H1 (cell line): ENCODE measurements around the gene PPP1R15B. TPM values are rescaled to one million over a fixed set of nuclear protein-coding genes. Genes with fewer than 3 reads are reported as not detected.

ENCODE experiments used
- CTCF ChIA-PET: fragments of 300-600 bp; sonication (Branson Sonifier 250); formaldehyde crosslinking; loops from one replicate; lab custom pipeline; 2021; ENCODE audit not compliant: partially characterized antibody; lab: Charles Lee
- POLR2A ChIA-PET: fragments of 300-600 bp; sonication (Branson Sonifier 250); formaldehyde crosslinking; loops from one replicate; lab custom pipeline; 2021; ENCODE audit warnings: inconsistent platforms; ENCODE audit not compliant: partially characterized antibody; lab: Charles Lee
- DNase-seq, 2 experiments: peaks; one replicate each; pipeline versions ENCODE4 v3.0.0 to v3.0.0-alpha.2; 2010 to 2022; ENCODE audit warnings: low spot score in 2 of 2, low read depth in 1 of 2, mixed read lengths in 1 of 2
- FAIRE-seq: peaks from 2 replicates; lab custom pipeline; 2011; peaks lifted over from hg19 to GRCh38; lab: Jason Lieb, UNC
- H2AFZ ChIP-seq: 2 replicates; pipeline ENCODE4 v1.8.1; 2012; ENCODE audit warnings: low read length, inconsistent platforms
- H2AK5ac ChIP-seq: 2 replicates; pipeline ENCODE4 v1.6.1; 2013; ENCODE audit warnings: low read depth, low read length
- H2BK120ac ChIP-seq: replicated peaks from 2 replicates; pipeline ENCODE3; 2013; ENCODE audit warnings: low read depth, low read length, inconsistent platforms
- H2BK12ac ChIP-seq: 2 replicates; pipeline ENCODE4 v1.6.1; 2013; ENCODE audit warnings: low read depth, low read length
- H2BK15ac ChIP-seq: 2 replicates; pipeline ENCODE4 v1.6.1; 2013; ENCODE audit warnings: low read length
- H2BK20ac ChIP-seq: 2 replicates; pipeline ENCODE4 v1.6.1; 2013; ENCODE audit warnings: low read length
- H2BK5ac ChIP-seq: 2 replicates; pipeline ENCODE4 v1.6.1; 2013; ENCODE audit warnings: low read depth, low read length
- H3K14ac ChIP-seq: 2 replicates; pipeline ENCODE4 v1.6.1; 2013; ENCODE audit warnings: inconsistent platforms; ENCODE audit not compliant: insufficient read length
- H3K18ac ChIP-seq: 2 replicates; pipeline ENCODE4 v1.6.1; 2013; ENCODE audit warnings: low read length; ENCODE audit errors: extremely low read depth
- H3K23ac ChIP-seq: 2 replicates; pipeline ENCODE4 v1.6.1; 2013; ENCODE audit warnings: inconsistent platforms; ENCODE audit not compliant: insufficient read length
- H3K23me2 ChIP-seq: 2 replicates; pipeline ENCODE4 v1.6.1; 2013; ENCODE audit warnings: low read depth, low read length
- H3K27ac ChIP-seq: 2 replicates; pipeline ENCODE4 v1.6.1; 2011; ENCODE audit warnings: low read depth, low read length, inconsistent platforms
- H3K27me3 ChIP-seq, 4 experiments: replicated peaks in 1 of 4; 1 replicate in 1 of 4; 2 replicates in 3 of 4; pipeline versions ENCODE4 v1.6.1 to v1.8.1; 2011 to 2013; ENCODE audit warnings: low read length in 3 of 4, mild to moderate bottlenecking in 3 of 4, inconsistent platforms in 2 of 4, mixed read lengths in 2 of 4, moderate library complexity in 1 of 4; ENCODE audit not compliant: control insufficient read depth in 3 of 4, insufficient read depth in 3 of 4; ENCODE audit errors: extremely low read depth in 1 of 4
- H3K36me3 ChIP-seq, 4 experiments: 2 replicates each; pipeline versions ENCODE4 v1.6.1 to v1.8.1; 2011 to 2013; ENCODE audit warnings: mild to moderate bottlenecking in 4 of 4, low read length in 3 of 4, moderate library complexity in 2 of 4, control low read depth in 1 of 4, inconsistent platforms in 1 of 4; ENCODE audit not compliant: insufficient read depth in 4 of 4, control insufficient read depth in 2 of 4
- H3K4ac ChIP-seq: replicated peaks from 2 replicates; pipeline ENCODE3; 2013; ENCODE audit warnings: low read length, low read depth, mixed read lengths, inconsistent platforms; ENCODE audit not compliant: insufficient read length
- H3K4me1 ChIP-seq, 4 experiments: replicated peaks in 1 of 4; 1 replicate in 1 of 4; 2 replicates in 3 of 4; pipeline versions ENCODE4 v1.6.1 to v1.8.1; 2011 to 2013; ENCODE audit warnings: low read length in 3 of 4, inconsistent platforms in 2 of 4, mixed read lengths in 1 of 4; ENCODE audit not compliant: insufficient read depth in 4 of 4, control insufficient read depth in 3 of 4
- H3K4me2 ChIP-seq, 2 experiments: 2 replicates each; pipeline versions ENCODE4 v1.6.1 to v1.8.1; 2011 to 2013; ENCODE audit warnings: low read depth in 2 of 2, low read length in 2 of 2, control low read depth in 1 of 2, inconsistent platforms in 1 of 2, mild to moderate bottlenecking in 1 of 2; ENCODE audit not compliant: insufficient read depth in 1 of 2
- H3K4me3 ChIP-seq, 4 experiments: fragments of 200-600, 300-600 bp in 1 of 4; sonication (generic), shearing (Covaris generic), sonication (Bioruptor Twin) in 1 of 4; 2 replicates each; pipeline versions ENCODE4 v1.5.1 to v1.8.1; 2011 to 2016; ENCODE audit warnings: low read length in 4 of 4, low read depth in 3 of 4, control low read depth in 2 of 4, inconsistent platforms in 2 of 4, mild to moderate bottlenecking in 2 of 4, mixed read lengths in 1 of 4, moderate library complexity in 1 of 4; ENCODE audit not compliant: insufficient read depth in 2 of 4; ENCODE audit errors: extremely low read depth in 1 of 4
- H3K56ac ChIP-seq: replicated peaks from 2 replicates; pipeline ENCODE3; 2013; ENCODE audit warnings: low read depth, mild to moderate bottlenecking, mixed read lengths, low read length, inconsistent platforms; ENCODE audit not compliant: insufficient read length
- H3K79me1 ChIP-seq: 2 replicates; pipeline ENCODE4 v1.6.1; 2013; ENCODE audit warnings: low read depth, low read length, control low read depth
- H3K79me2 ChIP-seq, 2 experiments: 2 replicates each; pipeline versions ENCODE4 v1.6.1 to v1.8.1; 2012 to 2013; ENCODE audit warnings: low read length in 2 of 2, mild to moderate bottlenecking in 2 of 2, inconsistent platforms in 1 of 2; ENCODE audit not compliant: insufficient read depth in 2 of 2, control insufficient read depth in 1 of 2
- H3K9ac ChIP-seq, 4 experiments: replicated peaks in 1 of 4; 1 replicate in 1 of 4; 2 replicates in 3 of 4; pipeline versions ENCODE4 v1.6.1 to v1.8.1; 2011 to 2013; ENCODE audit warnings: low read depth in 3 of 4, low read length in 3 of 4, control low read depth in 2 of 4, mild to moderate bottlenecking in 2 of 4, moderate library complexity in 2 of 4, inconsistent platforms in 1 of 4; ENCODE audit errors: extremely low read depth in 1 of 4
- H3K9me3 ChIP-seq, 2 experiments: 2 replicates each; pipeline versions ENCODE4 v1.6.1 to v1.8.1; 2012 to 2013; ENCODE audit warnings: mild to moderate bottlenecking in 2 of 2, moderate library complexity in 2 of 2, control low read depth in 1 of 2, inconsistent platforms in 1 of 2, low read depth in 1 of 2, low read length in 1 of 2, mixed read lengths in 1 of 2; ENCODE audit not compliant: insufficient read depth in 2 of 2
- H4K20me1 ChIP-seq, 2 experiments: replicated peaks in 1 of 2; 2 replicates each; pipeline versions ENCODE3 to v1.8.1; 2011 to 2013; ENCODE audit warnings: inconsistent platforms in 2 of 2, low read length in 2 of 2, mild to moderate bottlenecking in 1 of 2; ENCODE audit not compliant: insufficient read depth in 2 of 2, control insufficient read depth in 1 of 2
- H4K5ac ChIP-seq: 2 replicates; pipeline ENCODE4 v1.6.1; 2013; ENCODE audit warnings: low read length, low read depth, mixed read lengths, inconsistent platforms; ENCODE audit not compliant: insufficient read length
- H4K8ac ChIP-seq: 2 replicates; pipeline ENCODE4 v1.8.0; 2013; ENCODE audit warnings: mild to moderate bottlenecking, moderate library complexity, low read length, inconsistent platforms; ENCODE audit not compliant: insufficient read depth; ENCODE audit errors: extremely low read depth
- H4K91ac ChIP-seq: replicated peaks from 2 replicates; pipeline ENCODE3; 2013; ENCODE audit warnings: low read length, mixed read lengths, inconsistent platforms; ENCODE audit not compliant: insufficient read length
- BCL11A ChIP-seq, 2 experiments: IDR thresholded peaks; one replicate each; pipeline ENCODE4 v1.6.1; 2011; ENCODE audit warnings: low read depth in 2 of 2, low read length in 2 of 2, mild to moderate bottlenecking in 2 of 2
- CTCF ChIP-seq, 3 experiments: IDR thresholded peaks; 1 replicate in 2 of 3; 2 replicates in 1 of 3; pipeline versions ENCODE4 v1.5.1 to v1.6.1; 2011; ENCODE audit warnings: low read length in 3 of 3, mild to moderate bottlenecking in 3 of 3, inconsistent platforms in 2 of 3, low read depth in 1 of 3, moderate library complexity in 1 of 3; ENCODE audit not compliant: insufficient read depth in 1 of 3; ENCODE audit errors: control extremely low read depth in 1 of 3
- MAFK ChIP-seq: IDR thresholded peaks from 2 replicates; pipeline ENCODE4 v1.6.1; 2012; ENCODE audit warnings: low read depth, mild to moderate bottlenecking, improper control_type of control experiment, low read length
- NRF1 ChIP-seq: IDR thresholded peaks from 2 replicates; pipeline ENCODE4 v1.6.1; 2011; ENCODE audit warnings: mild to moderate bottlenecking, low read depth, low read length, improper control_type of control experiment
- WGBS, 2 experiments: shearing (Covaris generic) in 1 of 2; methylation state at CpG; one replicate each; pipeline versions ENCODE4 v1.1.6 to v1.1.7; 2013 to 2015; ENCODE audit warnings: low lambda C conversion rate in 2 of 2, mixed read lengths in 2 of 2, inconsistent platforms in 1 of 2, low coverage in 1 of 2, missing lambda C conversion rate in 1 of 2; ENCODE audit not compliant: insufficient replicate concordance in 2 of 2, insufficient coverage in 1 of 2, insufficient read length in 1 of 2; ENCODE audit errors: extremely low coverage in 1 of 2, missing lambda C conversion rate in 1 of 2; 5-methylcytosine and 5-hydroxymethylcytosine counted together
- polyA plus RNA-seq, 7 experiments: library from polyadenylated mRNA; depleted of rRNA in 3 of 7; stranded (reverse) in 5 of 7; unstranded in 2 of 7; fragments of >200 nt in 5 of 7; fragments of 200-250 nt in 2 of 7; gene quantifications; 1 replicate in 5 of 7; 2 replicates in 1 of 7; 4 replicates in 1 of 7; pipeline versions ENCODE4 v1.2.1 to v1.2.3, GENCODE V29; 2011 to 2013; ENCODE audit warnings: missing spikeins in 2 of 7, mixed read lengths in 2 of 7
- total RNA-seq: library from RNA; stranded (reverse); fragmentation: NEBNext Ultra II Directional; extraction: Animal tissue kit (Norgen Biotek cat#: 25700); gene quantifications from 2 replicates; pipeline ENCODE4 v1.2.1, GENCODE V29; 2021

The PPP1R15B gene
- total and polyA plus RNA-seq, 2 of the 8 experiments (the other 6 are each of a cell fraction or from before 2014, with no cell fraction given): 14.4 to 72.2 TPM

- Histone ChIP-seq H2BK5ac (peak overlapping the region; percentile 97), H4K20me1 (peaks cover 26 to 41% of the 10 kb centered on the region in 2 experiments), H2BK12ac (no peak overlapping the region), H3K4me3 (peak overlapping the region; percentile 63 to 97 (median 95)), H3K9me3 (no peaks in the 10 kb centered on the region), H2AFZ (no peak overlapping the region), H3K36me3 (peaks cover 5 to 28% (median 9%) of the 10 kb centered on the region in 4 experiments; a peak in 7 of 8 replicates), H3K79me1 (peaks cover 2% of the 10 kb centered on the region; the same call in 1 of the 2 replicates), H3K27ac (no peak overlapping the region), H2BK120ac (no peak overlapping the region), H3K23ac (no peak overlapping the region), H3K56ac (no peak overlapping the region), H3K23me2 (peaks cover 19% of the 10 kb centered on the region), H3K4me1 (peaks cover 0 to 2% (median 0%) of the 10 kb centered on the region in 4 experiments; a peak in 3 of 7 replicates), H3K79me2 (peaks cover 44 to 65% of the 10 kb centered on the region in 2 experiments), H4K91ac (no peak overlapping the region), H3K4me2 (peak overlapping the region; percentile 95 to 96), H3K18ac (no peak overlapping the region), H4K5ac (no peak overlapping the region), H4K8ac (no peak overlapping the region), H2BK15ac (no peak overlapping the region), H2AK5ac (no peak overlapping the region), H2BK20ac (no peak overlapping the region), H3K27me3 (no peaks in the 10 kb centered on the region), H3K9ac (peak overlapping the region; percentile 84 to 98 (median 97)), H3K14ac (no peak overlapping the region), H3K4ac (no peak overlapping the region)
- ChIA-PET CTCF (interaction anchor here (0.9 to 4.5 kb wide), 8 partner anchors 11 to 245 kb away, joined by 3 to 36 read pairs (median 4); no protein-coding TSS in a partner anchor), POLR2A (interaction anchor here (0.9 to 4.5 kb wide), 10 partner anchors 8 to 259 kb away, joined by 3 to 30 read pairs (median 4); partner anchors contain the start of genes ETNK2 and MDM4)
- DNase-seq (no peak), FAIRE-seq (no peak)
- TF ChIP-seq CTCF (IDR thresholded peaks at IDR 0.05; ENCODE audit: control extremely low read depth in 1 of 3, insufficient read depth in 1 of 3, low read depth in 1 of 3, low read length in 3 of 3) (no peak), NRF1 (no peak), MAFK (no peak), BCL11A (IDR thresholded peaks at IDR 0.05; ENCODE audit: low read depth in 2 of 2, low read length in 2 of 2) (no peak)
- WGBS, 2 experiments: 7% methylated on average over 10 of the region's 10 CpGs; no CpG with 5 or more reads in 1 of the 2 experiments
Measured at GRCh38 chr1:204409836-204410687, 1.6 kb downstream of the PPP1R15B start.
